NK-92 (cell line): ENCODE data around the gene CALCA.

Experiments used
- DNase-seq: peaks from one replicate; lab custom pipeline; 2025; ENCODE audit not compliant: unreplicated experiment; lab: John Stamatoyannopoulos, UW

The CALCA gene

DNA sequence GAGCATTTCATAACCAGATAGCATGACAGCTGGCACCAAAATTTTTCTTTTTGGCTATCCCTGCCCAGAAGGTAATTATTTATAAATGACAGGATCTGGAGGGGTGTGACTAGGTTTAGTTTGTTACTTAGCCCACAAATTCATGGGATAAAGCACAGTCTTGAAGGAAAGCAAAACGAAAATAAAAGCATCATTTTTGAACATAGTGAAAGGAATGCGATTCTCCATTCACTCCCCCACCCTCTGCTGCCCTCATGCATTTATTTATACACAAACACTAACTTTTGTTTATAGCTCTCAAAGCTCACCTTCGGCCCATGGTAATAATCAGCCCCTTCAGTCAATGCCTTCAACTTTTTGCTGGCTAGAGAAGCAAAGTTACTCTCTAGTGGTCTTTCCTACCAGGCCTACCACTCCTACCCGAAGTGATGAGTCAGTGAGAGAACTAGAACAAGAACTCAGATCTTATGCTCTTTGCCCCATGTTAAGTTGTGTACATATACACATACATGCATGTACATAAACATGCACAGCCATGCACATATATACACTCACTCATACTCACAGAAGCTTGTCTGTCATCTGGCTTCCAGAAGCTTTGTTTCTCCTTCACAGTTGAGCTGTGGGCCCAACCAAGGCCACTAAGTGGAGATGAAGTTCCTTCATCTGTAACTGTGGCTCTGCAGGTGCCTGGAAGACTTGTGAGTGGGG is 22.6 kb downstream of the CALCA start:
- DNase-seq = no peak

DNA sequence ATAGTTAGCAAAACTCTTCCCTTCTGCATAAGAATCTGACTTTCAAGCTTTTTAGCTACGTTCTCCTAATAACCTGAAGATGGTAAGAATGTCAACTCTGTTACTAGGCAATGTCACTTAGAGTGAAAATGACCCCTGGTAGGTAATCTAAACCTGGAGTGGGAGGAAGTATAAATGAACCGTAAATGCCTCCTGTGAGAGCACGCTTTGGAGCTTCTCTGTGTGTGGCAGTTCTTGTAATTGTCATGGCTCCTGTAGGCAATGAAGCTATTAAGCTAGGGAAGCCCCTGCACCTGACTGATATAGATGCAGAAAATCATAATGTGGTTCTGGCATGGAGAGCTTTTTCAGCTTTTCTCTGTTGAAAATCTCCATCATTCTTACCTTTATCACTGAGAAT is 29.4 kb downstream of the CALCA start:
- no peak for DNase-seq

DNA sequence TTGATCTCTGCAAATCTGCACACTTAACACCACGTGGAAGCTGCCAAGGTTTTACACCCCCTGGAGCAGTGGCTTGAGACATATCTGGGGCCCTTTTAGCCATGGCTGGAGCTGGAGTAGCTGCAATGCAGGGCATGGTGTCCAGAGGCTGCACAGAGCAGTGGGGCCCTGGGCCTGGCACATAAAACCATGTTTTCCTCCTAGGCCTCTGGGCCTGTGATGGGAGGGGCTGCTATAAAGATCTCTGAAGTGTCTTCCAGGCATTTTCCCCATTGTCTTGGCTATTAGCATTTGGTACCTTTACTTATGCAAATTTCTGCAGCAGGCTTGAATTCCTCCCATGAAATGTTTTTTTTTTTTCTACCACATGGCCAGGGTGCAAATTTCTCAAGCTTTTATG is 33.2 kb downstream of the CALCA start:
- no peak for DNase-seq

DNA sequence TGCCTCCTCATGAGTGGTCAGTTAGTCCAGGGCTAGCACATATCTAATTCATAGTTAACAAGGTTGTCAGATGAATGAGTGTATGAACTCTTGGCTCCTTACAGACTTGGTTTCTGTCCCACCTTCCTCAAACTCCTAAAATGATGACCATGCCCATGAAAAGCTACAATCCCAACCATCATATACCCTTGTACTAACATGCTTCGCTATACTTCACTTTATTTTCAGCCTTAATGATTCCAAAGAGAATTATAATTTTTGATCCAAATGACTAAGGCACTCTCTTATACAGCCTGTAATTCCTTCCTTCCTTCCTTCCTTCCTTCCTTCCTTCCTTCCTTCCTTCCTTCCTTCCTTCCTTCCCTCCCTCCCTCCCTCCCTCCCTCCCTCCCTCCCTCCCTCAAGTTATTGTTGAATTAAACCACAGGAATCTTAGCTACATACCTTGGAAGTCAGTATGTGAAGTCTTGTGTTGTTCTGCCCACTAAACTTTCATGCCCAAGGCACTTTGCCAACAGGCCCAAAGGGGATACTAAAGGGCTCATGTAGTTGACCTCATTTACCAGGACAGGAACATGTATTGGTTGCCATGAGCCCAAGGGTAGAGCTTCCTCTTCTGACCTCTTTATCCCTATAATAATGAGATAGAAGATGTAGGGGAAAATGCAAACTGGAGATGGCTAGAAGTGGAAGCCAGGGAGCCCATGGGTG is 37.4 kb downstream of the CALCA start:
- no peak for DNase-seq

DNA sequence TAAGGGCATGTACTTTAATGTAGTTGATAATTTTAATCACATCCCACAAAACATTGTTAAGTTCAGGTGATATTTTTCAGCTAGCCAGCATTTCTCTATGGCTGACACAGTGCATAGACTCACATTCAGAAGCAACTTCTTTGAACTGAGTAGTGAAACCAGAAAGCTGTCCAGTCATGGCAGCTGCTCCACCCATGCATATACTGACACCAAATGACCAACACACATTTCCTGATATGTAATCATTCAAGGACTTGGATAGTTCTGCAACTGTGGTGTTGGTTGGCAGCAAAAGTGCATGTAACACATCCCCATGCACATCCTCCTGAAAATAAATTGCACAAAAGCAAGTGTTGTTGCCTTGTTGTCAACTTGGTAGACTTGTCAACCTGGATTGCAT is 39.7 kb downstream of the CALCA start:
- DNase-seq = no peak

DNA sequence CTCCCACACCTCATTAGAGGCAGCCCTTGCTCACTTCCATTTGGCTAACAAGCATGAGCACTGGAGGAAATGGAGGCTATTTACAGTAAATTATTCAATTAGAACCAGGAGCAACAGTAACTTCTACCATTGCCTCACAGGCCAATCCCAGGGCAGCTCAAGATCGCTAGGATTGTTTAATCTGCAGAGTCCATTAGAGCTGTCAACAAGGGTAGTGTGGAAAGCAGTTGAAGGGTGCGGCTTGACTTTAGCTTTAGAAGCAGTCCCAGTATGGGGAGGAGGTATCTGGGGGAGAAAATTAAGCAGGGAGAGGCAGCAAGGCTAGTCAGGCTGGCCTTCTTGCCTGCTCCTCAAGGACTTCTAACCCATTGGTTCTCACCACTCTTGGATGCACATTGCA is 41.8 kb downstream of the CALCA start:
- no peak for DNase-seq

DNA sequence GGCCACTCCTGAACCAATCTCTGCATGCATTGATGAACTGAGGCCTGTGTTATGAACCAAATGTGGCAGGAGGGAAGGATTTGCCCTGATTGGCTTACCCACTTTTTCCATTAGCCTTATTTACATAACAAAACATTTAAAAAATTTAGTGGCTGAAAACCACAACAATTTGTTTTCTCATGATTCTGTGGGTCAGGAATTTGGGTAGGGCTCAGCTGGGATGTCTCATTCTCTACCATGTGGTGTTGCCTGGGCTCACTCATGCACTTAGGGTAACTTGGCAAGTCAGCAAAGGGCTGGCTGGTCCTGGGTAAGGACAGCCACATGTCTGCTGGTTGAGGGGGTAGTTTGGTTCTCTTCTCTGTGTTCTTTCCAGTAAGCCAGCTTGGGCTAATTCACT is 45.0 kb downstream of the CALCA start:
- DNase-seq = no peak

DNA sequence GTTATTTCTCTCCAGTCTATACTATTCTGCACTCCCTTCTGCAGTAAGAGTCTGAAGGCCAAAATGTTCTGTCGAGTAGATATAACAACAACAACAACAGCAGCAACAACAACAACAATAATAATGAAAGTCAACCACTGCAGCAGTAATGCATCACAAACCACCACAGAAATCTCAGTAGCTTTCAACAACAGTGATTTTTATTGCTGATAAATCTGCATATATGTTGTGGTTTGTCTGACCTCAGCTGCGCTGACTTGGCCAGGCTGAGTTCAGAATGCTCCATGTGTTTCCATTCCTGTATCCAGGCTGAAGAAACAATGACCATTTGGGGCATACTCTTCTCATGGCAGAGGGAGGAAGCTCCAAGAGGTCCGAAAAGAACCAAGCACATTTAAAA is 47.8 kb downstream of the CALCA start:
- no peak for DNase-seq
